Adrenal gland (tissue), 5 donors: Measurements from ENCODE around the gene ACD.

Experiments
- CTCF ChIP-seq, 6 experiments: fragments of 450-650 bp in 4 of 6; fragments of 200-600 bp in 2 of 6; sonication (generic) in 1 of 6; IDR thresholded peaks; 1 replicate in 5 of 6; 2 replicates in 1 of 6; pipeline versions ENCODE4 v1.5.1 to v1.8.0; 2016 to 2021; ENCODE audit warnings: antibody characterized with exemption in 6 of 6, mild to moderate bottlenecking in 2 of 6, moderate library complexity in 1 of 6
- POLR2A ChIP-seq, 2 donors: fragments of 450-650 bp; IDR thresholded peaks; one replicate each; pipeline ENCODE4 v1.6.1; 2017; ENCODE audit warnings: antibody characterized with exemption in 2 of 2, mild to moderate bottlenecking in 2 of 2, moderate library complexity in 1 of 2
- donor health status: DM: no; HTN: no; CAD: no.

GRCh38 chr16:67674851-67675578 is 15.0 kb upstream of the ACD start:
- TF ChIP-seq POLR2A (IDR thresholded peaks at IDR 0.05), result no peak
- TF ChIP-seq CTCF (IDR thresholded peaks at IDR 0.05), result no peak
